Duodenal mucosa (tissue), 2 donors: ENCODE results near the gene PTPRN2.

Experiments
- H3K27ac ChIP-seq: one replicate; pipeline ENCODE4 v1.7.0; 2013; ENCODE audit warnings: low read depth, low read length
- H3K27me3 ChIP-seq, 2 donors: one replicate each; pipeline ENCODE4 v1.7.0; 2013; ENCODE audit warnings: low read length in 2 of 2, control low read depth in 1 of 2; ENCODE audit not compliant: insufficient read depth in 2 of 2, control insufficient read depth in 1 of 2
- H3K36me3 ChIP-seq, 2 donors: one replicate each; pipeline ENCODE4 v1.7.0; 2013; ENCODE audit warnings: low read length in 2 of 2, control low read depth in 1 of 2; ENCODE audit not compliant: insufficient read depth in 2 of 2, control insufficient read depth in 1 of 2
- H3K4me1 ChIP-seq, 2 donors: one replicate each; pipeline ENCODE4 v1.7.0; 2013; ENCODE audit warnings: low read length in 2 of 2, control low read depth in 1 of 2; ENCODE audit not compliant: insufficient read depth in 2 of 2, control insufficient read depth in 1 of 2
- H3K4me3 ChIP-seq, 2 donors: one replicate each; pipeline ENCODE4 v1.7.0; 2013; ENCODE audit warnings: low read length in 2 of 2, low read depth in 1 of 2
- H3K9ac ChIP-seq, 2 donors: one replicate each; pipeline ENCODE4 v1.7.0; 2013; ENCODE audit warnings: low read length in 2 of 2, low read depth in 1 of 2
- H3K9me3 ChIP-seq, 2 donors: one replicate each; pipeline ENCODE4 v1.7.0; 2013; ENCODE audit warnings: low read length in 2 of 2, control low read depth in 1 of 2; ENCODE audit not compliant: control insufficient read depth in 1 of 2

The PTPRN2 gene

DNA sequence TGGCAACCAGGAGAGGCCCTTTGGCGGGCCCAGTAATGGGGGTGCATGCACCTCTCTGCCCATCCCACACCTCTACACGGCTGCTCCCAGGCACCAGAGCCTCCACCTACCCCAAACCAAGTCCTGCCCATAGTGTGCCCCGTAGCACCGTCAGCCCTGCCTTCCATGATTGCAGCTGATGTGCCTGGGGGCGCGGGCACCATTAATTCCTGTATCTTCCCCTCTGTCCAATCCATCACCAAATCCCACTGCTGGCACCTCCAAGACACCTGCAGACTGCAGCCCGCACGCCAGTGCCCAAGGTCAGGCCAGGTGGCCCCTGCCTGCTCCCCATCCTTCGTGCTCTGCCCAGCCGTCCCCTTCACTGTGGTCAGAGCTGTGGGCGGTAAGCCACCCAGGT is 533.0 kb downstream of the PTPRN2 start:
- Histone ChIP-seq H3K36me3 (no peaks in the 10 kb centered on the region), H3K4me1 (no peaks in the 10 kb centered on the region), H3K4me3 (no peak overlapping the region), H3K27me3 (no peaks in the 10 kb centered on the region), H3K9me3 (no peaks in the 10 kb centered on the region), H3K27ac (no peak overlapping the region), H3K9ac (no peak overlapping the region)

DNA sequence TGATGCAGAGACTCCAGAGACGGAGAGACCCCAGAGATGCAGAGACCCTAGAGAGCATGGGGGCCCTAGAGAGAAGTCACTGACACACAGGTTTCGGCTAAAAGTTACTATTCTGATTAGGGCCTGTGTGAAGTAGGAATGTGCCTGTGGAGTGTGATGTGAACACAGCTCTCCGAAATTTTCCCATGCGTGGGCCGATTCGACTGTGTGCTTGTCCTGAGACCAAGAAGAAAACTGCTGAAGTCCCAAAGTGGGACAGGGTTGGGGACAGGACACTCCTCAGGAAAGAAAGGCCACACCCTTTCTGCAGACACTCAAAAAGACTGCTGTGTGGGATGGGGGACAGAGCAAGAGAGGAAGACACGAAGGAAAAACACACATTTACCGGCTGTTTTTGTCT is 533.5 kb downstream of the PTPRN2 start:
- Histone ChIP-seq H3K9ac (no peak overlapping the region), H3K36me3 (no peaks in the 10 kb centered on the region), H3K9me3 (no peaks in the 10 kb centered on the region), H3K27ac (no peak overlapping the region), H3K4me3 (no peak overlapping the region), H3K27me3 (no peaks in the 10 kb centered on the region), H3K4me1 (no peaks in the 10 kb centered on the region)

DNA sequence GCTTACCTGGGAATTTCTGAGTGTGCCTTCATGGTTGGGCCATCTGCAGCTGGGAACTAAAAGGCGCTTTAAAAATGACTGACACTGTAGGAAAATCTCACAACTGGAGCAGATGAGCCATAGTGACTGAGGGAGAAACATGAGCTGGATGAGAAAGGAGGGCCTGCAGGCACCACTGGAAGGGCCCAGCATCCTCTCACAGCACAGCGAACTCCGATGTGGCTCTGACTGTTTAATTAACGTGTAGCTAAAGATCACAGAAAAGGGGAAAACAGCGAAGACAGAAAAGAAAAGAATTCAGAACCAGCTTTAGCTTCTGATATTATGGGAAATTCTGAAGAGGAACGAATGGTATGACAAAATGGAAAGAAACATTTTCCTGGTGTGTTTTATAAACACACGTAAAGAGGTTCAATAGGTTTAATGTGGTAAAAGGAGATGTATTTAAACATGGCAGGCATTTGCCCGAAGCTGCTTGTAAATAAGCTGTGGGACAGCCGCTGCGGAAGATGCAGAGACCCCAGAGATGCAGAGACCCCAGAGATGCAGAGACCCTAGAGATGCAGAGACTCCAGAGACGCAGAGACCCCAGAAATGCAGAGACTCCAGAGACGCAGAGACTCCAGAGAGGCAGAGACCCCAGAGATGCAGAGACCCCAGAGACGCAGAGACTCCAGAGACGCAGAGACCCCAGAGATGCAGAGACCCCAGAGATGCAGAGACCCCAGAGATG is 534.3 kb downstream of the PTPRN2 start:
- H3K9ac ChIP-seq, result no peak overlapping the region
- H3K4me3 ChIP-seq, result no peak overlapping the region
- H3K27me3 ChIP-seq, result no peaks in the 10 kb centered on the region
- H3K4me1 ChIP-seq, result no peaks in the 10 kb centered on the region
- H3K36me3 ChIP-seq, result no peaks in the 10 kb centered on the region
- no peaks in the 10 kb centered on the region for H3K9me3 ChIP-seq
- no peak overlapping the region for H3K27ac ChIP-seq

DNA sequence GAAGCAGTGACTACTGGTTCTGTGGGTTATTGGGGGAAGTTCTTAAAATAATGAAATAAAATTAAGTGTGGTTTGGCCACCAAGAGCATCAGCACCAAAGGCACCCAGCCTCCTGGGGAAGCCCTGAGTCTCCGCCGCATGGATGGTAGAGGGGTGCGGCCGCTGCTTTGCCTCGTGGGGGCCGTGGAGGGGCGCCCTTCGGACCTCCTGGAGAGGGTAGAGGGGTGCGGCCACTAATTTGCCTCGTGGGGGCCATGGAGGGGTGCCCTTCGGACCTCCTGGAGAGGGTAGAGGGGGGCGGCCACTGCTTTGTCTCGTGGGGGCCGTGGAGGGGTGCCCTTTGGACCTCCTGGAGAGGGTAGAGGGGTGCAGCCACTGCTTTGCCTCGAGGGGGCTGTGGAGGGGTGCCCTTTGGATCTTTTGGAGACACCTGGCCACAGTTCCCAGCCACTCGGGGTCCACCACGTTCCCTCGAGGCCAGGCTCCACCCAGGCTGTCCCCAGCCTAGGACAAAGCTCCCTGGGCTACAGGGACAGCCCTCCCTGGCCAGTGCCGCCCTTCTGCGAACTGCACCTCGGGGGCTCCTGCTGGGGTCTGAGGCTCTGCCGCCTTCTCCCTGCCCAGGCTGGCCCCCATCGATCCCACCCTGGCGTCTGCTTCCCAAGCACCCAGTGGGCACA is 535.1 kb downstream of the PTPRN2 start:
- Histone ChIP-seq H3K9me3 (no peaks in the 10 kb centered on the region), H3K36me3 (no peaks in the 10 kb centered on the region), H3K27me3 (no peaks in the 10 kb centered on the region), H3K4me3 (no peak overlapping the region), H3K27ac (no peak overlapping the region), H3K9ac (no peak overlapping the region), H3K4me1 (no peaks in the 10 kb centered on the region)

DNA sequence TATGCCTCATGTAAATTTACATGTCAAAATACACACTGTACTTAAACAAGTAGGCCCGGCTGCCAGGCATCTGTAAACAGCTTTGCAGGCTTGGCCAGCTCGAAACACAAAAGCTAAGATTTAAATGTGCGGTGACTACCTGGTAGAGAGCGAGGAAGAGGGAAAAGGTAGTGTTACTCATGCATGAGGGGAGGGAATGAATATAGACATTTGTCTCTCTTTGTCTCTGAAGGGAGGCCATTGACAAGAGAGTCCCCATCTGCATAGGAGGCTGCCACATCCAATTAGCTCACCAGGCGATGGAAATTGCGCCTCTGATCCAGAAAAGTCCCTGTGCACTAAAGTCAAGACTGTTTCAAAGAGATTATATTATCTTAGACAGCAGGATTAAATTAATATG is 535.8 kb downstream of the PTPRN2 start:
- Histone ChIP-seq H3K4me1 (no peaks in the 10 kb centered on the region), H3K9ac (no peak overlapping the region), H3K27me3 (no peaks in the 10 kb centered on the region), H3K4me3 (no peak overlapping the region), H3K36me3 (no peaks in the 10 kb centered on the region), H3K9me3 (no peaks in the 10 kb centered on the region), H3K27ac (no peak overlapping the region)

DNA sequence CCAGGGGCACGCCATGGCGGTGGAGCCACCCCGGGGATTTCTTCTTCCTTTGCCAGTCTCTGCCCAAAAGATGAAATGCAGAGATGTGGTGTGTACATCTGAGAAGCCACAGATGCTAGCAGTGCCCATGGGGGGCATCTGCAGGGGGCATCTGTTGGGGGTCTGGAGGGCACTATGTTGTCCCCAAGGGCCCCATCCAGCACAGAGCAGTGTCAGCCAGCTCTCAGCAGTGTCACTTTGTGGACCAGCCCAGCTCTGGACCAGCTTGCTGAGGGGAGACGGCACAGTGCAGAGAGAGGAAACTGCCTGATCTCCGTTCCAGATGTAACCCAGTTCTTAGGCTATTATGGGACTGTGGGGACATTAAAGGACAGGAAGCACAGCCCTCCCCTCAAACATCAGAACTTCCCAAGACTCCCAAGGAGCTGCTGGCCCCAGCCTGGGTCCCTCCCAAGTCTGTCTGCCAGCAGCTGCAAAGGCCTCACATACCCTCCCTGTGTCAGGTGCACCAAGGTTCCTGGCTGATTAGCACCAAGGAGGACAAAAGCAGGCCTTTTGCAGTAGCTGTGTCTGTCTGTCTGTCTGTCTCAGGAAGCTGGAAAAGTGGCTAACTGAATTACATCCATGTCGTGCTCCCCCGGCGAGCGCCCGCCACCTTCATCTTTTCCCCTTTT is 536.5 kb downstream of the PTPRN2 start:
- H3K36me3 ChIP-seq, result no peaks in the 10 kb centered on the region
- no peak overlapping the region for H3K27ac ChIP-seq
- no peaks in the 10 kb centered on the region for H3K9me3 ChIP-seq
- no peaks in the 10 kb centered on the region for H3K27me3 ChIP-seq
- H3K4me3 ChIP-seq, result no peak overlapping the region
- H3K9ac ChIP-seq, result no peak overlapping the region
- H3K4me1 ChIP-seq, result no peaks in the 10 kb centered on the region

DNA sequence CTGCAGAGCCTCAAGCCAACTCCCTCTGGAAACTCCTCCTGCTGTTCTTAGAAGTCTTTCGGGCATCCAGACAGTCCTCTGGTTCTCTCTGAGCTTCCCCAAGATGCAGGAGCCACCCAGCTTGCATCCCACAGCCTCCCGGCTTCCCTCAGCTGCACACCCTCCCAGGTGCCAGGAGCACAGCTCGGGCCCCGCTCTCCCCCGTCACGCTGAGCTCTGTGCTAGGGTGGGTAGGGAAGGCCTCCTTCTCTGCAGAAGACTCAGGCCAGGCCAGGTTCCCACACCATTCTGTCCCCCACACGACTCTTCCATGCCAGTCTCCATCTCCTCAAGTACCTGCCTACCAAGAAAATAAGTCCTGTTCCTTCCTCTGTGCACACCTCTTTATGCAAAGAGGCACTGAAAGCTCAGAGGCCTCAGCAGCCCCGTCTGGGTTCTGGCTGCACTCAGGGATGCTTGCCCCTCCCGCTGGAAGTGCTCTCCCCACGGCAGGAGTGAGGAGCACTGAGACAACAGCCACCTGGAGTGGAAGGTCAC is 537.1 kb downstream of the PTPRN2 start:
- Histone ChIP-seq H3K9ac (no peak overlapping the region), H3K36me3 (no peaks in the 10 kb centered on the region), H3K4me3 (no peak overlapping the region), H3K27me3 (no peaks in the 10 kb centered on the region), H3K27ac (no peak overlapping the region), H3K9me3 (no peaks in the 10 kb centered on the region), H3K4me1 (no peaks in the 10 kb centered on the region)

DNA sequence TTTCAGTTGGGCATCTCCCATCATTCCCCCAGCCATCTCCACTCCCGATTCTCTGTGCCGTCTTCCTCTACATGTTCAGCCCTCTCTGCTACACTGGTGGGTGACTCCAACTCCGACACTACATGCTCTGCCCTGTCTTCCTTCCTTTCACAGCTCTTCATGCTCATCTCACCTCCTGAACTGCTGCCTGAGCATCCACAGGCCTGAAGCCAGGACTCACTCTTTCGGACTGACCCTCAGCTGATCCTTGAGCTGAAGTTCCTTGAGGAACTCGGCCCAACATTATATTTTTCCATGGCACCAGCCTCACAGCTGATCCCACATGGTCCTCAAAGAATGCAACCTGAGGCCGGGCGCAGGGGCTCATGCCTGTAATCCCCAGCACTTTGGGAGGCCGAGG is 538.4 kb downstream of the PTPRN2 start:
- H3K4me1 ChIP-seq, result no peaks in the 10 kb centered on the region
- no peak overlapping the region for H3K27ac ChIP-seq
- no peak overlapping the region for H3K9ac ChIP-seq
- H3K27me3 ChIP-seq, result no peaks in the 10 kb centered on the region
- no peaks in the 10 kb centered on the region for H3K9me3 ChIP-seq
- no peak overlapping the region for H3K4me3 ChIP-seq
- no peaks in the 10 kb centered on the region for H3K36me3 ChIP-seq

DNA sequence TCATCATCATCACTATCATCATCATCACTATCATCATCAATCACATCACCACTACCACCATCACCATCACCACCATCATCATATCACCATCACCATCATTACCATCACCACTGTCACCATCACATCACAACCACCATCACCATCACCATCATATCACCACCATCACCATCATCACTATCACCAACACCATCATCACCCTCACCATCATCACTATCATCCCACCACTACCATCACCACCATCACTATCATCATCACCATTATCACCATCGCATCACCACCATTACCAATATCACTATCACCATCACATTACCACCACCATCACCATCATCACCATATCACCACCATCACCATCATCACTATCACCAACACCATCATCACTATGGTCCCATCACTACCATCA is 539.1 kb downstream of the PTPRN2 start:
- no peak overlapping the region for H3K9ac ChIP-seq
- no peak overlapping the region for H3K27ac ChIP-seq
- H3K4me3 ChIP-seq, result no peak overlapping the region
- H3K36me3 ChIP-seq, result no peaks in the 10 kb centered on the region
- no peaks in the 10 kb centered on the region for H3K27me3 ChIP-seq
- H3K4me1 ChIP-seq, result no peaks in the 10 kb centered on the region
- no peaks in the 10 kb centered on the region for H3K9me3 ChIP-seq

DNA sequence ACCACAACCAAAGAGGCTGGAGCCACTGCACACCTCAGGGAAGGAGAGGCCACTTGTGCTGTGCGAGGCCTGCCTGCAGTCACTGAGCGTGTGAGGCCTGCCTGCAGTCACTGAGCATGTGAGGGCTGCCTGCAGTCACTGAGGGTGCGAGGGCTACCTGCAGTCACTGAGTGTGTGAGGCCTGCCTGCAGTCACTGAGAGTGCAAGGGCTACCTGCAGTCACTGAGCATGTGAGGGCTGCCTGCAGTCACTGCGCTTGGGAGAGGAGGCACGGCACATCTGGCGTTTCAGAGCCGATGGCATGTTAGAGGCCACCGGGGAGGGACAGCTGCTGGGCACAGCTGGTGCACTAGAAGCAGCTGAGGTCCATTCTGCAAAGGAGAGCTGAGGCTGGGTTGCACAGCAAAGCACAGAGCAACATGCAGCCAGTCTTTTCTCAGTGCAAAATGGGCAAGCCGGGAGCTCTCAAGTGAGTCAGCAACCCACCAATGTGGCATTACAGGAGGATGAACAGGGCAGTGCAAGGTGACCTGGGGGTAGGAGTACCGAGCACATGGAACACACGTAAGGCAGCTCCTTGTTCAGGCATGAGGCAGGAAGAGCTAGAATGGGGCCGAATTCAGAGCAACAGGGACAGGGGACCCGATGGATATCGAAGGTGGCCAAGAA is 540.1 kb downstream of the PTPRN2 start:
- Histone ChIP-seq H3K27me3 (no peaks in the 10 kb centered on the region), H3K9me3 (no peaks in the 10 kb centered on the region), H3K9ac (no peak overlapping the region), H3K27ac (no peak overlapping the region), H3K36me3 (no peaks in the 10 kb centered on the region), H3K4me1 (no peaks in the 10 kb centered on the region), H3K4me3 (no peak overlapping the region)
